HG02588 (cell line): Measurements from ENCODE around the gene LHX5.

Experiments
- ATAC-seq: cut with Tn5 transposase; IDR thresholded peaks from one replicate; pipeline ENCODE4 v1.9.1; 2021; ENCODE audit warnings: mild to moderate bottlenecking, moderate library complexity; ENCODE audit not compliant: unreplicated experiment

The LHX5 gene

GRCh38 chr12:113420996-113421595, 50.6 kb downstream of the LHX5 start:
- no peak for ATAC-seq

- ATAC-seq = no peak
Observed at GRCh38 chr12:113418213-113418879, 53.3 kb downstream of the LHX5 start.

GRCh38 chr12:113416091-113416754, 55.4 kb downstream of the LHX5 start:
- no peak for ATAC-seq

GRCh38 chr12:113414519-113415038, 57.1 kb downstream of the LHX5 start:
- ATAC-seq = no peak

GRCh38 chr12:113413488-113413939, 58.2 kb downstream of the LHX5 start:
- ATAC-seq = no peak
